LoVo (cell line): ENCODE results near the gene TNFRSF8.
"Not testable (repeated sequence)": the region's sequence is repeated elsewhere in the genome, so short reads cannot be mapped to it uniquely, and the experiment has no call there.

Experiments
- DNase-seq: peaks from one replicate; pipeline ENCODE4 v3.0.0-alpha.2; 2016; ENCODE audit warnings: low spot score

The TNFRSF8 gene

DNA sequence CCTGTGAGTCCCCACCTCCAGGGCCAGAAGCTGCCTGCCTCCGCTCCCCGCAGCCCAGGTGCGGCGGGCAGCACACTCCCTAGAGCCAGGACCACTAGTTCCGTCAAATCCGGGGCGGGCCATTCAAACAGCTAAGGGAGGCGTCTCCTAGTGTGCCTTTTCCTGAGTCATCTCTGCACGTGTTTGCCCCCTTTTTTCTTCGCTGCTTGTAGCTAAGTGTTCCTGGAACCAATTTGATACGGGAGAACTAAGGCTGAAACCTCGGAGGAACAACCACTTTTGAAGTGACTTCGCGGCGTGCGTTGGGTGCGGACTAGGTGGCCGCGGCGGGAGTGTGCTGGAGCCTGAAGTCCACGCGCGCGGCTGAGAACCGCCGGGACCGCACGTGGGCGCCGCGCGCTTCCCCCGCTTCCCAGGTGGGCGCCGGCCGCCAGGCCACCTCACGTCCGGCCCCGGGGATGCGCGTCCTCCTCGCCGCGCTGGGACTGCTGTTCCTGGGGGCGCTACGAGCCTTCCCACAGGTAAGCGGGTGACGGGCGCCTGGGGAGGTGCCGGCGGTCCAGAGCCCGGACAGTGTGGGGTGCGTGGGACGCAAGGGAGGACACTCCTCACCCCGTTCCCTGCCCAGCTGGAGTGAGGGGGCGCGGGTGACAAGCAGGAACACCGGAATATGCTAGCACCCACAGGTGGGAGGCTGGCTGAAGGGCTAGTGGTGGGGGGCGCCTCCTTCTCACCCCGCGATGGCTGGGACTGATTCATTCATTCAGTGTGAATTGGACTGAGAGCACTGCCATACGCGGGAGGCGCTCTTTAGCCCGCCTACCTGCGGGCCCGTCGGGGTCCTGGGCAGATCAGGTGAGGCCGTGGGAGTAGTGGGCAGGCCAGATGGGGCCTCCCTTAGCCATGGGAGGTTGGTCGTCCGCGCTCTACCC lies at the start of gene TNFRSF8:
TSS of gene TNFRSF8 (plus strand) at position 163 of the 932 bp plus-strand sequence. CDS start at position 459, 296 bp downstream.
- DNase-seq, result no peak

DNA sequence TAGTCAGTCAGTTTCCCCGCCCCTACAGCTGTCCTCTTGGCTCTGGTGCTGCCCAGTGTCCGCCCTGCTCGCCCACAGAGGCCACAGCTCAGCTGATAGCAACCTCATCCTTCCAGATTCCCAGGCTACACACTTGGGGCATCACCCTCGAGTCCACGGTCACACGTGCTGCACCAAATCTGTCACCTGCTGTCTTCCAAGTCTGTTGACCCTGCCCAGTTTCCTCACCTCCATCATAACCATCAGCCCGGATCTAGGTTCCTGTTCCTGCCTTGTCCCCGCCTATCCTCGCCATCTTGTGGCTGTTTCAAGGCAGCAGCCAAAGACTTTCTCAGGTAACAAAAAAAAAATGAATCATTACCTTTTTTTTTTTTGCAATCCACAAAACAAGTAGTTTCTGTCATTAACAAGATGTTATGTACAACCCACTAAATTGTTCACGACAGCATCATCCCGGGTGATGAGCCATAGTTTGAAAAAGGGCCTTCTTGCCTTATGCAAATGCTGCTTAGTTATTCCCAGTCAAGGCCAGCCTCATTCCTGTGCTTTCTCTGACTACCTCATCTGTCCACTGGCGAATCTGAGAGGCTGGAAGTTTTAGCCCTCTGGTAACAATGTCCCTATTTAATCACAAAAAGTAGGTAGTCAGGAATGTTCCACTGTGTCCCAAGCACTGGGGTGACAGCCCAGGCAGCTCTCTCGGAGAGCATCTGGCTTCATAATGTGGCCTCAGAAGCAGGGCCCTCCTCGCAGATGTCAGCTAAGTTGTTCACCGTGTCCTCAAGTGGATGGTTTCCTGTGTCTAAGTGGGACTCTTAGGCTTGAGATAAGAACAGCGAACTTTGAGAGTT lies 48.7 kb upstream of the TNFRSF8 start:
- no peak for DNase-seq

DNA sequence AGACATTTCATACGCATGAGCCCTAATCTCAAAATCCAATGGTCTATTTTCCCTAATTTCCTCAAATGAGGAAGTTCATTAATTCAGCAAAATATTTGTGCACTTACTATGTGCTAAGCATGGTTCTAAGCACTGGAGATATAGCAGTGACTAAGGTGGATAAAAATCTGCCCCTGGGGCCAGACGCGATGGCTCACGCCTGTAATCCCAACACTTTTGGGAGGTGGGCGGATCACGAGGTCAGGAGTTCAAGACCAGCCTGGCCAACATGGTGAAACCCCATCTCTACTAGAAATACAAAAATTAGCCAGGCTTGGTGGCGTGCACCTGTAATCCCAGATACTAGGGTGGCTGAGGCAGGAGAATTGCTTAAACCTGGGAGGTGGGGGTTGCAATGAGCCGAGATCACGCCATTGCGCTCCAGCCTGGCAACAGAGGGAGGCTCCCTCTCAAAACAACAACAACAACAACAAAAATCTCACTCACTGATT lies 48.1 kb upstream of the TNFRSF8 start:
- no peak for DNase-seq

DNA sequence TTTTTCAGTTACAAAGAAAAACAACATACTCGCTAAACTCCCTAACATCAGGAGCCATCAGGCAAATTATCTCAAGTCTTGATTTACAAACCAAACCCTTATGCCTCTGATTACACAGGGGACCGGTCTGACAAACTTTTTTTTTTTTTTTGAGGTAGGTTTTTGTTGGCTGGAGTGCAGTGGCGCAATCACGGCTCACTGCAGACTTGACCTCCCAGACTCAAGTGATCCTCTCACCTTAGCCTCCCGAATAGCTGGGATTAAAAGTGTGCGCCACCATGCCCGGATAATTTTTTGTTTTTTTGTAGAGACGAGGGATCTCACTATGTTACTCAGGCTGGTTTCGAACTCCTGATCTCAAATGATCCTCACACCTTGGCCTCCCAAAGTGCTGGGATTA lies 47.6 kb upstream of the TNFRSF8 start:
- no peak for DNase-seq

DNA sequence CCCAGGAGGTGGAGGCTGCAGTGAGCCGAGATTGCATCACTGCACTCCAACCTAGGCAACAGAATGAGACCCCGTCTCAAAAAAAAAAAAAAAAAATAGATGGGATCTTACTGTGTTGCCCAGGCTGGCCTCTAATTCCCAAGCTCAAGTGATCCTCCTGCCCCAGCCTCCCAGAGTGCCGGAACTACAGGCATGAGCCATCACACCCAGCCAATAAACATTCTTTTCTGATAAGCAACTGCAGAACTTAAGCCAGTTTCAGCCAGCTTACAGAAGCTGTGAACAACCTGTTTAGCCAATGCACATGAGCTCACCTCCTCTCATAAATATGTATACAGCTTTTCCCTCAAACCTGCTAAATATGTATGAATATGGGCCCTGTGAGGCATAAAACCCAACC lies 46.9 kb upstream of the TNFRSF8 start:
- DNase-seq, result no peak

DNA sequence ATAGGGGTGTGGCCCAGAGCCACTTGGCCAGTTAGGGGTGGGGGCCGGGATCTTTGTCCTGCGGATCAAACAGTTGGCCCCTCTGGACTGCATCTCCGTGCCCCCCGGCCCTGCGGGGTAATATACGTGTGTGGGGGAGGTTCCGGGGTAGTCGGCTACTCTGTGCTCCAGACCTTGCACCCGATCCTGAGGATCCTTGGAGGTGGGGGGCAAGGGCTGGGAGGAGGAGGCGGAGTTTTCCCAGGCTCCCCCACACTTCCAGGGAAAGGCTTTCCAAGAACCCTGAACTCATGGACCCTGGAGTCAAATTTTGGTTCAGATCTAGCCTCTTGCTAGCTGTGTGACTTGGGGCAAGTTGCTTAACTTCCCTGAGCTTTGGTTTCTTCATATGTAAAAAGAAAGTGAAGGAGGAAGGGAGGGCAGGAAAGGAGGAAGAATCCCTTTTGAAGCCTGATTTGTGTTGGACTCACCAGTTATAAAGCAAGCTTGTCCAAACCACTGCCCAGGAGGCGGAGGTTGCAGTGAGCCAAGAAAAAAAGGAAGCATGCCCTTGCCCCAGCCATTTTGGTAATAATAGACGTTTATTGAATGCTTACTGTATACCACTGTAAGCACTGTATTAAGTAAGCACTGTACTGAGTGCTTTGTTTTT lies 43.1 kb upstream of the TNFRSF8 start:
- no peak for DNase-seq

DNA sequence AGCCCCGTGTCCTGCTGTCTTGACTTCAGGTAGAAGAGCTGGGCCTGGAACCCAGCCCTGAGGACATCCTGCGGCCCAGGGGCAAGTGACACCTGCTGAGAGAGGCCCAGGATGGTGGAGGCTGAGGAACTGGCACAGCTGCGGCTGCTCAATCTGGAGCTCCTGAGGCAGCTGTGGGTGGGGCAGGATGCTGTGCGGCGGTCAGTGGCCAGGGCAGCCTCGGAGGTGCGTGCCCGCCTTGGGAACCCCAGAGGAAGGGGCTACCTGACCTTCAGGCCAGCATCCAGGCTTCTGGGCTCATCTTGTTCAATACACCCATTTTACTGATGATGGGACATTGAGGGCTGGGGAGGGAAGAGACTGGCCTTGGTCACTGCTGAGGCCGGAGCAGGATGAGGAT lies 41.5 kb upstream of the TNFRSF8 start:
- DNase-seq, result no peak

DNA sequence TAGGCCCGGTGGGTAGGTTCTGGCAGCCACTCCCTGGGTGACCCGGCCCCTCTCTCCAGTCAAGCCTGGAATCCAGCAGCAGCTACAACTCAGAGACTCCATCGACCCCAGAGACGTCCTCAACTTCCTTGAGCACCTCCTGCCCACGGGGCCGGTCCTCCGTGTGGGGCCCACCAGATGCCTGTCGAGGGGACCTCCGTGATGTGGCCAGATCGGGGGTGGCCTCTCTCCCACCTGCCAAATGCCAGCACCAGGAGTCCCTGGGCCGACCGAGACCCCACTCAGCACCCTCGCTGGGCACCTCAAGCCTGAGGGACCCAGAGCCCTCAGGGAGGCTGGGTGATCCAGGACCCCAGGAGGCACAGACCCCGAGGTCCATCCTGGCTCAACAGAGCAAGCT lies 41.1 kb upstream of the TNFRSF8 start:
- no peak for DNase-seq

DNA sequence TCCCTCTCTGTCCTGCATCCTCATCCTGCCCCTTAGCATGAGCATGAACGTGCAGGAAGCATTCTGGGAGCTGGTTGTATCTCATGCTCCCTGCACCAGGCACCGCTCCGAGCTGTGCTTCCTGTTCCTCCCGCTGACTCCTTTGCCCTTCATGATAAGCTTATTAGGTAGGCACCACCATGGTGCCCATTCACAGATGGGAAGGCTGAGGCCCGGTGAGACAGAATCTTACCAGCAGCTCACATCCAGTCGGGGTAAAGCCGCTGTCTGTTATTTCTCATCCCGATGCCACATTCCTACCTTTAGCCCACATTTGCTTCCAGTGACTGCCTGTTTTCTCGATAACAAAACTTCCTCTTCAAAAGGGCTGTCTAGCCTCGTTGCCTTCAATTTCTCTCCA lies 36.5 kb upstream of the TNFRSF8 start:
- DNase-seq, result no peak

DNA sequence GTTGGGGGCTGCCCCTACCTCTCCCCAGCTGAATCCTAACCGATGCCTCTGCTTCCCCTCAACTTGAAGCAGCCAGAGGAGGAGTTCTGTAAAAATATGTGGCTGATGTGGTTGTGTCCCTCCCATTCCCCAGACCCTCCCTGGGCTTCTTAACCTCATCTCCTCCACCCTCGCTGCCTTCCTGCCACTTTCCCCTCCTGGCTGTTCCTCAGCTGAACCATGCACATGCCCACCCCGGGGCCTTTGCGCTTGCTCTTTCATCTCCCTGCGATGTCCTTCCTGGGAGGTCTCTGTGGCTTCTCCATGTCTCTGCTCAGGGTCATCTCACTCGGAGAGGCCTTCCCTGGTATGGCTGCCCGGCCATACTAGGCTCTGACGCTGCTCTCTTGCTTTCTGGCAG lies 34.9 kb upstream of the TNFRSF8 start:
- no peak for DNase-seq

DNA sequence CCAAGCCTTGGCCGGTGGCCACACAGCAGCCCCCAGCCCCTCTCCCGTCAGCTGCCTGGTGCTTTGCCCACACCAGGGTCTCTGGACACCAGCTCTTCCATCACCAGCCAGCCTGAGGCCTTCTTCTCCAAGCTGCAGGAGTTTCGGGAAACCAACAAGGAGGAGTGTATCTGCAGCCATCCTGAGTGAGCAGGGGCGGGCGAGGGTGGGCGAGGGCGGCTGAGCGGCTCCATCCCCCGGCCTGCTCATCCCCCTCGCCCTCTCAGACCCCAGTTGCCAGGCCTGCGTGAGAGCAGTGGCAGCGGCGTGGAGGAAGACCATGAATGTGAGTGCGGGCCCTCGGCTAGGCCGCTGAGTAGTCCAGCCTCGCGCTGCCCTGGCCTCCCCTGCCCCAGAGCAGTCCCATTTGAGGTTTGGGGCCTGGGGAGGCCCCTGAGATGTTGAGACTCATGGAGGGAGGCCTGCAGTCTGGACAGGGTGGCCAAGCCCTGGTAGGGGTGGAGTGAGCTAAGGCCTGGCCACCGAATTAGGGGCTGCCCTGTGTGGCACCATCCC lies 34.1 kb upstream of the TNFRSF8 start:
- no peak for DNase-seq

DNA sequence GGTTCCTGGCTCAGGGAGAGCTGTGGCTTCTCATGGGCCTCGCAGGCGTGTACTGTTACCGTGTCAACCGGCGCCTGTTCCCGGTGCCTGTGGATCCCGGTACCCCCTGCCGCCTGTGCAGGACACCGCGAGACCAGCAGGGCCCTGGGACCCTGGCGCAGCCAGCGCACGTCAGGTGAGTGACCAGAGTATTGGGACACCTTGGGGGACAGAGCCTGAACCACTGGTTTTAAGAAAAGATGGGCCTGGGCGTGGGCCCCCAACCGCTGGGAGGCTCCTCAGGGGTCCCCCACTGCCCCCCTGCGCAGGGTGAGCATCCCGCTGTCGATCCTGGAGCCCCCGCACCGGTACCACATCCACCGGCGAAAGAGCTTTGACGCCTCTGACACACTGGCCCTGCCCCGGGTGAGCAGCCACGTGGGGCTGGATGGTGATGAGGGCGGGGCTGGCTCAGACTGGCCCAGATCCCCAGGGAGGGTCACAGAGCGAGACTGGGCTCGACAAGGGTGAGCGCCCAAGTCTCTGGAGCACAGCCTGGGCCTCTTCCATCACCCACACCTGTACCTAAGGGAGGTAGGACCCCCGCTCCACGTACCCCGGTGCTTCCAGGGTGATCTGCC lies 33.3 kb upstream of the TNFRSF8 start:
- DNase-seq, result no peak

DNA sequence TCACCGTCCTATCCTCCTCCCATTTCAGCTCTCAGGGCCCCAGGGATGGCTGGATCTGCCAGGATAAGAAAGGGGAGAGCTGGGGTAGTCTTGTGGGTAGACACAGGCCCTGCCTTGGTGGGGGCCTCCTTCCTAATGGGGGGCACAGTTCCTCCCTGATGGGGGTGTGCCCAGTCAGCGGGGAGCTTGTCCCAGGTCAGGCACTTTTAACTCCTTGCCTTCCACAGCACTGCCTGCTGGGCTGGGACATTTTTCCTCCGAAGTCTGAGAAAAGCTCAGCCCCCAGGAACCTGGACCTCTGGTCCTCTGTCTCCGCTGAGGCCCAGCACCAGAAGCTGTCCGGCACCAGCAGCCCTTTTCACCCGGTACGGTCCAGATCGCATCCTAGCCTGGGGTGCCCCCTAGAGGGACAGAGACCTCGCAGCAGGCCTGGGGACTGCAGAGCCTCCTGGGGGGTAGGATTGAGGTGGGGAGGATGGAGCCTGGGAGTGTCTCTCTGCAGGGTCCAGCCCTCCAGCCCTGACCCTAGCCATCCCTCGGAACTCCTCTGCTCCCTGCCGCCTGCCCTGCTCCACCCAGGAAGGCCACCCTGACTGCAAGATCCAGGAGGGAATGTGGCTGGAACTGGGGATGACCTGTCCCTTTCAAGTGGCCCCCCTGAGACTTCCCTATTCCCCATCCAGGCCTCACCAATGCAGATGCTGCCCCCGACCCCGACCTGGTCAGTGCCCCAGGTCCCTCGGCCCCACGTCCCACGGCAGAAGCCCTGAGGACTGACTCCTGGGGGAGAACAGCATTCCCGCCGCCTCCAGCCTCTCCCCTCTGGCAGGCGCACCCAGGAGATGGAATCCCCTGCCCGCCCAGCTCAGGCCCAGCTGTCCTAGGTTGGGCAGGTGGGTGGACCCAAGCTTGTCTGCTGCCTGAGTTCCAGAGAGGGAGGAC lies 31.8 kb upstream of the TNFRSF8 start:
- DNase-seq, result no peak

DNA sequence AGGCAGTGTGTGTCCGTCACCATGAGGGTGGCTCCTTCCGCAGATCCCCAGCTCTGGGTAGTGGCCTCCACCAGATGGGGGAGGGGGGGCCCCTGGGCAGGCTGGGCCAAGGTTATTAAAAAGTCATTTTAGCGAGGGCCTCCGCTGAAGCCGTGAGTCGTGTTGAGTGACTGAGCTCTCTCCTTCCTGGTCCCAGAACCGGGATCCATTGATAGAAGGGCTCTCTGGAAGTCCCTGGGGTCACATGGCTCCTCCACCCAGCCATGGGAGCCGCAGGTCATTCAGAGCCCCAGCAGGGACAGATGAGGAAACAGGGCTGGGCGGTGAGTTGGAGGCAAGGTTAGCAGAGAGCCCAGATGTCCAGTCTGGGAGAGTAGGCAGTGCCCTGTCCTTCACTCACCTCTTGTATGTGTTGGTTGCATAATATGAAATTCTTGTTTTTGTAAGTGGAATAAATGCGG lies 30.9 kb upstream of the TNFRSF8 start:
- no peak for DNase-seq

DNA sequence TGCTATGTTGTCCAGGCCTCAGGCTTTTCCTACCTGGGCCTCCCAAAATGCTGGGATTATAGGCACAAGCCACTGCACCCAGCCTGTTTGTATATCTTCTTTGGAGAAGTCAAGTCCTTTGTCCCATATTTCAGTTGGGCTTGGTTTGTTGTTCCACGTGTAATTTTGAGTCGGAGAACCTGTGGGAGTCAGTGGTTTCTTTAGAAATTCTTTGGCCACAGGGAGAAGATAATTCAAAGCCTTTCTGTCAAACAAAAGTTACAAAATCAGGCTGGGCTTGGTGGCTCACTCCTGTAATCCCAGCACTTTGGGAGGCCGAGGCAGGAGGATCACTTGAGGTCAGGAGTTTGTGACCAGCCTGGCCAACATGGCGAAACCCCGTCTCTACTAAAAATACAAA lies 29.7 kb upstream of the TNFRSF8 start:
- not testable (repeated sequence) for DNase-seq

DNA sequence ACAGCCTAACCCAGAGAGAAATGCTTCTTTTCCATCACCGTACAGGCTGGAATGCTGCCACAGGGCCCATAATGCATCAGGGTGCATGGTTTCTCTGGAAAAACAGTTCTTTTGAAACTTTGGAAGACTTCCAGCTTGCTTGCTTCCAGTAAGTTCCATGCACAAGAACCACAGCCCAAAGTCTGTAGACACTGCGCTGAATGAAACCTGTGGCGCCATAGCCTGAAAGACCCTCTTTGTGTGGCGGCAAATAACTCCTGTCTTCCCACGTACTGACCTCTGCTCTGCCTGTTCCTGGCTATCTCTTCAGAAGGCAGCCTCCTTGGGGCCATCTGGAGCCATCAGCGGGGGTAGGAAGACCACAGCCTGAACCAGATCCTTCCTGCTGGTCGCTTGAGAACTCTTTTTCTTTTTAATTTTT lies 28.7 kb upstream of the TNFRSF8 start:
- no peak for DNase-seq

DNA sequence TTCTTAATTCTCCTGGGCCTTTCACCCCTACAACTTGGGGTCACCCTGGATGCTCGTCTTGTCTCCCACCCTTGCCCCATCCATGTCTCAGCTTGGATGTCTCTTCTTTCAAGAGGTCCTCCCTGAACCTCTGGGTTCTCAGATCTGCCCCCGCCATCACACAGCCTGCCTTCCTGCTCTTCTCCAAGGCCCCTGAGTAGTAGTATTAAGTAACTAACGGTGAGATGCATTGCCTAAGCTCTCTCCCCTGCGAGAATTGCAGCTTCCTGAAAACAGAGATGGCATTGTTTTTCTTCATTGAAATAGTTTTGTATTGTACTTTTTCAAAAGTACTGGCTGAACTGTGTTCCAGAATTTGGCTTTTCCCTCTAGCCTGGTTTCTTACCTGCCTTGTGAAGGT lies 27.8 kb upstream of the TNFRSF8 start:
- DNase-seq, result no peak

DNA sequence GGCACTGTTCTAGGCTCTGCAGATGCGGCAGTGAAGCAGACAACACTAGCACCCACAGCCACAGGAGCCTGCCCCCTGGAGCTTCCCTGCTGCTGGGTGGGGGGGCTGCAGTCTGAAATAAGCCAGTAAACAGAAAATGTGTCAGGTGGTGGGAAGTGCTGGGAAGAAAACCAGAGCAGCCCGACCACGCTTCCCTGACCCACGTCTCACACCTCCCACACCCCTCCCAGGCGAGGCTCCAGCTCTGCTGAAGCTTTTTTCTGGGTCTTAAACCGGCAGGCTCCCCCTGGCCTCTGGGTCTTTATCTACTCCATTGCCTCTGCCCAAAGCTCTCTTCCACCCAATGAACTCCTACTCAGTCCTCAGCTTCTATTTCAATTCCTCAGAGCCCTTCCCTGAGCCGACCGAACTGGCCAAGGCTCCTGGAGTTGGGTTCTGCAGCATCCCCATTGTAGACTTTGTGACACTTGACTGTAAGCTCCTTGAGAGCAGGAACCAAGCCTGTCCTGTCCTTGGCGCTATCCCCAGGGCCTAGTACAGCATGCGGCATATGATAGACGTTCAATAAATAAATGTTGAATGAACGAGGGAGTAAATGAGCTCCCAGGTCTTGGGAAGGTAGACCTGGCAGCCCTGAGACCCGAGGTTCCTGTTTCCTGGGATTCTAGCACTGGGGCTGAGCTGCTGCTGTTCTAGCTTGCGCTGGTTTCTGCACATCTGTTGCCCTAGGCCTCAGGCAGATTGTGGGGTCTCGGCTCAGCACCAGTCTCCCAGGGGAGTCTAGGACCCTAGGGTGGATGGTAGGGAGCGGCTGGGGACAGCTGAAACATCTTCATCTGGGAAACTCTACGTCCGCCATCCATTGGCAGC lies 25.4 kb upstream of the TNFRSF8 start:
- no peak for DNase-seq
